CD4-positive, alpha-beta T cell (primary cell): Measurements from ENCODE around the gene CDH13. TPM values are rescaled to one million over a fixed set of nuclear protein-coding genes. Genes with fewer than 3 reads are reported as not detected.

Experiments used
- ATAC-seq: fragments of 200-7000 bp; cut with Tn5 transposase; one replicate; pipeline ENCODE4 v1.10.0; 2022; ENCODE audit warnings: mild to moderate bottlenecking; ENCODE audit not compliant: poor library complexity
- CTCF ChIA-PET: fragments of 350-600 bp; sonication (Branson Sonifier 250); formaldehyde crosslinking; loops from one replicate; lab custom pipeline; 2021; ENCODE audit warnings: antibody characterized with exemption, inconsistent platforms; lab: Charles Lee
- POLR2A ChIA-PET: fragments of 350-600 bp; sonication (Branson Sonifier 250); formaldehyde crosslinking; loops from one replicate; lab custom pipeline; 2021; ENCODE audit warnings: antibody characterized with exemption, inconsistent platforms; lab: Charles Lee
- DNase-seq, 14 experiments: peaks; one replicate each; pipeline ENCODE4 v3.0.0-alpha.2; 2013 to 2020; ENCODE audit warnings: mixed read lengths in 2 of 14
- H3K27ac ChIP-seq, 2 donors: one replicate each; pipeline versions ENCODE4 v1.5.1 to v1.7.0; 2013; ENCODE audit warnings: low read length in 2 of 2, low read depth in 1 of 2, mild to moderate bottlenecking in 1 of 2
- H3K27me3 ChIP-seq, 2 experiments: 1 replicate in 1 of 2; 2 replicates in 1 of 2; pipeline versions ENCODE4 v1.6.1 to v1.7.0; 2013; ENCODE audit warnings: low read length in 2 of 2, control low read depth in 1 of 2, mild to moderate bottlenecking in 1 of 2, moderate library complexity in 1 of 2; ENCODE audit not compliant: insufficient read depth in 2 of 2, control insufficient read depth in 1 of 2
- H3K36me3 ChIP-seq: one replicate; pipeline ENCODE4 v1.6.1; 2013; ENCODE audit warnings: low read length, control low read depth; ENCODE audit not compliant: insufficient read depth
- H3K4me1 ChIP-seq: one replicate; pipeline ENCODE4 v1.6.1; 2013; ENCODE audit warnings: low read length, control low read depth; ENCODE audit not compliant: insufficient read depth
- H3K4me3 ChIP-seq: one replicate; pipeline ENCODE4 v1.5.1; 2013; ENCODE audit warnings: mild to moderate bottlenecking, low read length, moderate library complexity
- H3K9me3 ChIP-seq, 2 experiments: 1 replicate in 1 of 2; 2 replicates in 1 of 2; pipeline versions ENCODE4 v1.6.1 to v1.7.0; 2013; ENCODE audit warnings: low read length in 2 of 2, mild to moderate bottlenecking in 2 of 2, control low read depth in 1 of 2, moderate library complexity in 1 of 2; ENCODE audit not compliant: control insufficient read depth in 1 of 2, insufficient read depth in 1 of 2
- H3K27ac Mint-ChIP-seq: one replicate; pipeline ENCODE4 v1.8.0; 2020; ENCODE audit warnings: mixed read lengths
- H3K27me3 Mint-ChIP-seq: one replicate; pipeline ENCODE4 v1.8.0; 2021; ENCODE audit warnings: mixed read lengths
- H3K36me3 Mint-ChIP-seq: one replicate; pipeline ENCODE4 v1.8.0; 2021; ENCODE audit warnings: low read depth, mixed read lengths
- H3K4me1 Mint-ChIP-seq: one replicate; pipeline ENCODE4 v1.8.0; 2021; ENCODE audit warnings: low read depth, mixed read lengths
- H3K4me3 Mint-ChIP-seq: one replicate; pipeline ENCODE4 v1.8.0; 2020; ENCODE audit warnings: mild to moderate bottlenecking, mixed read lengths
- H3K9me3 Mint-ChIP-seq: one replicate; pipeline ENCODE4 v1.8.0; 2020; ENCODE audit warnings: mixed read lengths
- CTCF ChIP-seq: fragments of 200-600 bp; IDR thresholded peaks from one replicate; pipeline ENCODE4 v1.8.0; 2022; ENCODE audit warnings: antibody characterized with exemption, mild to moderate bottlenecking
- intact Hi-C, 2 experiments: fragments of 100-400 bp; cut with DNase I in 1 of 2; cut with micrococcal nuclease in 1 of 2; formaldehyde crosslinking; loops; one replicate each; pipeline versions ENCODE4 v1.15.1 to v1.9.0; 2023 to 2025; cut with DNase I, micrococcal nuclease
- total RNA-seq, 174 experiments: library from RNA in 2 of 174; stranded (reverse) in 2 of 174; gene quantifications; one replicate each; pipeline ENCODE4 v1.2.3 and lab custom pipeline; 2021 to 2026

CDH13 gene
- total RNA-seq, 2 experiments from 2014 or later, result not detected

- intact Hi-C loops, result no loop called here
- H3K4me1 ChIP-seq, result no peaks in the 10 kb centered on the region
- Mint-ChIP-seq H3K27me3 (no peaks in the 10 kb centered on the region), H3K9me3 (peaks cover 2% of the 10 kb centered on the region), H3K27ac (no peak overlapping the region), H3K4me1 (no peaks in the 10 kb centered on the region), H3K36me3 (no peaks in the 10 kb centered on the region), H3K4me3 (no peak overlapping the region)
- ChIA-PET POLR2A (no interaction called here), CTCF (no interaction called here)
- no peaks in the 10 kb centered on the region for H3K36me3 ChIP-seq
- H3K27me3 ChIP-seq, result no peaks in the 10 kb centered on the region
- DNase-seq (no peak), ATAC-seq (no peak)
- H3K4me3 ChIP-seq, result no peak overlapping the region
- no peak for TF ChIP-seq CTCF
- peaks cover 0 to 4% of the 10 kb centered on the region in 2 experiments for H3K9me3 ChIP-seq
- no peak overlapping the region for H3K27ac ChIP-seq
These were observed 336.9 kb downstream of the CDH13 start for GRCh38 chr16:82963653-82964052.

GRCh38 chr16:82965808-82966207, 339.0 kb downstream of the CDH13 start:
- H3K27me3 Mint-ChIP-seq, result no peaks in the 10 kb centered on the region
- ATAC-seq, result no peak
- DNase-seq, result no peak
- TF ChIP-seq CTCF, result no peak
- H3K9me3 Mint-ChIP-seq, result peaks cover 2% of the 10 kb centered on the region
- Histone ChIP-seq H3K9me3 (peaks cover 0 to 3% of the 10 kb centered on the region in 2 experiments), H3K27me3 (no peaks in the 10 kb centered on the region), H3K36me3 (no peaks in the 10 kb centered on the region), H3K4me3 (no peak overlapping the region), H3K27ac (no peak overlapping the region), H3K4me1 (no peaks in the 10 kb centered on the region)
- no peak overlapping the region for H3K4me3 Mint-ChIP-seq
- POLR2A ChIA-PET, result no interaction called here
- CTCF ChIA-PET, result no interaction called here
- H3K36me3 Mint-ChIP-seq, result no peaks in the 10 kb centered on the region
- intact Hi-C loops, result no loop called here
- no peak overlapping the region for H3K27ac Mint-ChIP-seq
- no peaks in the 10 kb centered on the region for H3K4me1 Mint-ChIP-seq

GRCh38 chr16:82967424-82967823, 340.7 kb downstream of the CDH13 start:
- TF ChIP-seq CTCF, result no peak
- Mint-ChIP-seq H3K4me3 (no peak overlapping the region), H3K27ac (no peak overlapping the region), H3K27me3 (no peaks in the 10 kb centered on the region), H3K4me1 (no peaks in the 10 kb centered on the region), H3K36me3 (no peaks in the 10 kb centered on the region), H3K9me3 (peaks cover 2% of the 10 kb centered on the region)
- no peak for DNase-seq
- CTCF ChIA-PET, result no interaction called here
- H3K27ac ChIP-seq, result no peak overlapping the region
- intact Hi-C loops, result no loop called here
- H3K9me3 ChIP-seq, result no peaks in the 10 kb centered on the region
- H3K36me3 ChIP-seq, result no peaks in the 10 kb centered on the region
- POLR2A ChIA-PET, result no interaction called here
- H3K27me3 ChIP-seq, result no peaks in the 10 kb centered on the region
- no peak for ATAC-seq
- no peak overlapping the region for H3K4me3 ChIP-seq
- H3K4me1 ChIP-seq, result no peaks in the 10 kb centered on the region
